UCSD-AML1 (cell line): ENCODE data around the gene ANKRD9.

ENCODE experiments used
- DNase-seq: peaks from one replicate; lab custom pipeline; 2025; ENCODE audit not compliant: unreplicated experiment; lab: John Stamatoyannopoulos, UW

Gene ANKRD9

DNA sequence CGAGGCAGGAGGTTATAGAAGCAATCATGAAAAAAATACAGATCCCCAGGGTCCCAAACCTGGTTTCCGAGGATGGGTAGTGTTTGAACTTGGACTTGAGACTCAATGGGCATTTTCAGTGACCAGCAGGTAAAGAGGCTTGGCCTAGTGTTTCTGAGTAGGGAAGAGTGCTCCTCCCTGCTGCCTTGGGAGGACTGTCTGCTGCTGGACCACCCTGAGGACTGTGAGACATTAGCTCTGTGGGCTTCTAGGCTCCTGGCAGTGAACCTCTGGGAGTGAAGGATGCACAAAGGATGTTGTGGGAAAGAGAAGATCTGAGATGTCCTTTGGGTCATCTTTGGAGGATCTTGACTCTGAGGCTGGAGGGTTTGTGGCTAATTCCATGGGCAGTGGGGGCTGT, 30.5 kb downstream of the ANKRD9 start:
- no peak for DNase-seq

DNA sequence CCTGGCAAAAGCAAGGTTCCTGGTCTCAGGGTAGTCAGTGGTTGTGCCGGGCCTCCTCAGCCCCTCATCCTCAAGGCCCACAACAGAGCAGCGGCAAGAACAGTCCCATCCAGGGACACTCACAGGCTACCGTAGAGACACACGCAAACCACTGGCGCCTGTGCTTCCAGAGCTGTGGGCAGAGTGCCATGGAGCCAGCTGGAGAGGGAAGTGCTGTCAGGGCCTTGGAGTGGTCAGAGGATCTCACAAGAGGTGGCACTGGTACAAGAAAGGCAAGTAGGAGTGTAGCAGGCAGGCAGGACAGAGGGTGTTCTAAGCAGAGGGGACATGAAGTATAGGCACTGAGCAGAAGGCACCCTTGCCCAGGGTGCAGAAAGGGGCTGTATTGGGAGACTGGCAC, 34.6 kb downstream of the ANKRD9 start:
- DNase-seq: no peak

DNA sequence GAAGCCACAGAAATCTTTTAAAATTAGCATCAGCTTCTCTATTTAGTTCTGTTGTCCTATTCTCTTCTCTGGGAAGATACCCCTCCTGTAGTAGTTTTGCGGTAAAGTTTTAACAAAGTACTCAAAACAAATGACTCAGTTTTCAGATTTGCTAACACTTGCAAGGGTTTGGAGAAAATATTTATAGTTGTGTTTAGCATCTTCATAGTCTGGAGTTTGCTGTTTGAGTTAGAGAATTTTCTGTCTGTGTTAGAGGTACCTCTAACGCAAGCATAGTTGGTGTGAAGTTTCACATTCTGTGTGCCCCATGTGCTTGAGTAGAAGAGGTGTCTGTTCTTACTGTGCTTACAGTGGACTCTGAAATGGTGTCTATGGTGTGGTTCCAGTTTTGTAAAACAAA, 36.0 kb downstream of the ANKRD9 start:
- DNase-seq: no peak

DNA sequence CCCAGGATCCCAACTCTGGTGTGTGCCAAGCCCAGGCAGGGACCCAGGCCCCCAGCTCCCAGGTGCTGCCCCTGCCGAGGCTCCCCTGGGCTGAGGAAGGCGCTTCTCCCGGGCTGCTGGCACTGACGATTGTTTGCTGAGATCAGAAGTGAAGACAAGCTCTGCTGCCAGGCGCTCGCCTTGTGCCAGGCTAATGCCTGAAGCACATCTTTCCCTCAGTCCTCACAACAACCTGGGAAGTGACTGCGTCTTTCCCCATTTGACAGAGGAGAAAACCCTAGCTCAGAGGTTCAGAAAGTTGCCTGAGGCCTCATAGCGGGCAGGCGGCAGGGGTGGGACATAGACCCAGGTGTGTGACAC, 36.8 kb downstream of the ANKRD9 start:
- DNase-seq: no peak

DNA sequence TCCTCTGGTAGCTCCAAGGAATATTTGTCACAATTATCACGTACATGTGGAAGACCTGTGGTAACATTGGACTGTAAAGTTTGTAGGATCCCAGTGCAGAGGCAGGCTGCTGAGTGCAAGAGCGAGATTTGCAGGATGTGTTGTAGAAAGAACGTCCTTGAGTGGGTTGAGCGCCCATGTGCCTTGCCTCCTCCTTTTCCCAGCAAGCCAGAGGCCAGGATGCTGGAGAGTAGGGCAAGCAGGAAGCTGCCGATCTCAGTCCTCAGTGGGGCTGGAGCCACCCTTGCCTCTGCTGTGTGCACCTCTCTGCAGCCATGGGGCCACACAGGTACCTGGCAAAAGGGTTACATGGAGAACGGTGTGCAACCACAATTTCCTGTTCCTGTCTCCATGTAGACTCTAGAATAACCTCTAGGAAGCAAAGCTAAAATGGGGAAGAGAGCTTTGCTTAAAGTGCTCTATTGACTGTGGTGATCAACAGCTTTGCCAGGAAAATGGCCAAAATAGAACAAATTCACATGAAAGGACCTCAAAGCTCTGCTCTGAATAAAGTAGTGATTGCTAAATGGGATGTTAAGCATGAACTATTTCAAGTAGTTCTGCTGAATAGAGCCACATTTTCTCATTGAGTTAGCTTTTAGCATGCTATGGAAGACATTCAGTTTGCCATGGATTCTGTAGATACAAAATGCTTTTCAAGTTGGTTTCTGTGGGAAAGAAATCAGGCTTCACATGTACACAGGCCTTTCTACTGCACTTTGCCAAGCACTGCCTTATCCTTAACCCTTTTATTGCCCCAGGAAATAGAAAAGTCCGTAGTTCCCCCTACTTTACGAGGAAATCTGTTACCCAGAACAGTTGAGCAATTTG, 37.4 kb downstream of the ANKRD9 start:
- no peak for DNase-seq

DNA sequence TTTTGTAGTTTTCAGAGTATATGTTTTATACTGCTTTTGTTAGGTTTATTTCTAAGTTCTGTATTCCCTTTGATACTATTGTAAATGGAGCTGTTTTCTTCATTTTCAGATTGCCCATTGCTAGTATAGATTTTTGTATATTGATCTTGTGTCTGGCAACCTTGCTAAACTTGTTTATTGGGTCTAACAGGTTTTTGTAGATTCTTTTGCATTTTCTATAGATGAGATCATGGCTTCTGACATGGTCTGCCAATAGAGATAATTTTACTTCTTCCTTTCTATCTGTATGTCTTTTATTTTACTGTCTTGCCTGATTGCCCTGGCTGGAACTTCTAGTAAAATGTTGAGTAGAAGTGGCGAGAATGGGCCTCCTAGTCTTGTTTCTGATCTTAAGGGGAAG, 40.3 kb downstream of the ANKRD9 start:
- no peak for DNase-seq

DNA sequence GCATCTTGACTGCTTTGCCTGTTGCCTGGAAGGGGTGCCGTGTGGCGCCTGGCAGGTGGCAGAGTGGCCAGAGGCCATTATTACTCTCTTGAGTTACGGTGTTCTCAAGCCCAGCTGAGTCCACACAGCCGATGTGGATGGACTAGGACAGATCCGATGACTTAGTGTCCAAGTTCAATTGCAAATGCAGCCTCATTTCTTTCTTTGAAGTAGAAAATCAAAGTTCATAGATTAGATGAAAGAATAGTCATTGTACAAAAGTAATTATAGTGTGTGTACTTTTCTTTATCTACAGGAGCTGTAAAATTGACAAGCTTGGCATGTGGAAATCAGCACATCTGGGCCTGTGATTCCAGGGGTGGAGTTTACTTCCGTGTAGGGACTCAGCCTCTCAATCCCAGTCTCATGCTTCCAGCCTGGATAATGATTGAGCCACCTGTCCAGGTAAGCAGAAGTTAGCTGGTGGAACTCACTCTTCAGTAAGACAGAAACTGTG, 44.7 kb downstream of the ANKRD9 start:
- no peak for DNase-seq

DNA sequence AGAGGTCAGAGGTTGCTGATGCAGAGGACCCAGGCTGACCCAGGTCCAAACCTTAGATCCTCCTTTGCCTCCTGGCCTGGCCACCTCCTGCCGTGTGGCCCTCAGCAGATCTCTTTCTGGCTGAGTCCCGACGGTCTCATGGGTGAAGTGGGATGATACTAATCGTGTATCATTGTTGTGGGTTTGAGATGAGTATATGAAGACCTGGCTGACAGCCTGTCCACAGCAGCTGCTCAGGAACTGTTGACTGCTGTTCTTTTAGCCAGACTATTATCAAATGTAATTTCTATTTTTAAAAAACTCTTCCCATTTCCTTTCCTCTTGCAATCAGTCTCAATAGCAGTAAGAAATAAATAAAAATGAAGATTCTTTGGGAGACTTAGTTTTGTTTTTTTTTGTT, 45.6 kb downstream of the ANKRD9 start:
- DNase-seq: no peak

DNA sequence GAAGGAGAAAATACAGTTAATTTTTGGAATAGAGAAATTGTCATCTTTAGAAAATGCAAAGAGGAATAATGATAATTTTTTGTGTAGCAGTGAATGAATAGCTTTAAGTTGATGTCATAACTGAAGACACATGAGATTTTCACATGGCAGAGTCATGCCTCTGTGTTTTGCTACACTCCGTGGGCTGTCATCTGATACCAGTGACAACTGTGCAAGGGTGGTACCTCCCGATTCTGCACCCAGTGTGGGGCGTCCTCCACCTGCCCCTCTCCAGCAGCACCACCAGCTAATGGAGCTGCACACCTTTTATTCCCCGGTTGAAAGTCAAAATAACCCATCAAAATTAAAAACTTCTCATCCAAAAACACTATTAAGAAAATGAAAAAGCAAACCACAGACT, 47.2 kb downstream of the ANKRD9 start:
- DNase-seq: no peak

DNA sequence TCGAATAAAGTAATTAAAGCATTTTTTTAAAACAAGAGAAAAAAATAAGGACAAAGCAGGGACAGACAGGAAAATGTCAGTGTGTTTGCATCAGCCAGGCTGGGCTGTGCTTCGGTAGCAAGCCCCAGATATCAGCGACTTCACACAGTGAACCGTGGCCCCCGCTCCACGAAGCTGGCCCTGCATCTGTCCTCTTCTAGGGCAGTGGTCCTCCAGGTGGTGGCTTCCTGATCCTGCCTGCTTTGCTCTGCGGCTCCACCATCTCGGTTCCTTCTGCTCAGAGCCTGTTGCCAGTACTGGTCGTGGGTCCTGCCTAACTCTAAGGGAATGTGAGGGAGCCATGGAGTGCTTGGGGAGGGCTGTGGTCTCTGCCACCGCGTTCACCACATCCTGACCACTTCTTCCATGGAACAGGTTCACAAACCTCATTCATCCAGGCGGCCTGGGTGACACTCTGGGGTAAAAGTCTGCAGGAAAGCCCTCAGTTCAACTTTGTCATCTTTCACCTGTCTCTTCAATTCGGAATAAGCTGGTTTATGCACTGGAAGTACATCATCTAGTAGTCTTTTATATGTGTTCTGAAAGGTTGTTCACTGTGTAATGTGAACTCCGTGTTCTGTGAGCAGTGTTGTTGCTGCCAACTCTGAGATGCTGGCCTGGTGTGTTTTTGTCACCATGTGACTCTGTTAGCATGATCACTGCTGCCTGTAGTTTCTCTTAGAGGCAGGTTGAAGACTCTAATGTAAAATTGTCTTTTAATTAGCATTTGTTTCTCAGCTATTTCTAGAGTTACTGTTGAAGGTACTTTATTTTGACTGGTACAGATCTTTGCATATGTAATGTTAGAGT, 47.9 kb downstream of the ANKRD9 start:
- DNase-seq: peak; percentile 74

DNA sequence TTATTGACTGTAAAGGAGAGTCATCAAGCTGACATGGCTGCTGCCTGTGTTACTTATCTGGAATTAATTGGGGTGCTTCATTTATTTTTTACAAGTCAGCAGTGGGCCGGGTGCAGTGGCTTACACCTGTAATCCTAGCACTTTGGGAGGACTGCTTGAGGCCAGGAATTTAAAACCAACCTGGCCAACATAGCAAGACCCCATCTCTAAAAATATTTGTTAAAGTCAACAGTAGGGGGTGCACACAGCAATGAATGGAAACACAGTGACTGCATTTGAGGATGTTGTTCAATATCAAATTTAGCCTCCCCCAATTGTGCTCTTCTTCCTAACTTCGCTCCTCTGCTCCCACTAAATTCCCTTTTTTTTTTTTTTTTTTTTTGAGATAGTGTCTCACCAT, 52.1 kb downstream of the ANKRD9 start:
- DNase-seq: no peak

DNA sequence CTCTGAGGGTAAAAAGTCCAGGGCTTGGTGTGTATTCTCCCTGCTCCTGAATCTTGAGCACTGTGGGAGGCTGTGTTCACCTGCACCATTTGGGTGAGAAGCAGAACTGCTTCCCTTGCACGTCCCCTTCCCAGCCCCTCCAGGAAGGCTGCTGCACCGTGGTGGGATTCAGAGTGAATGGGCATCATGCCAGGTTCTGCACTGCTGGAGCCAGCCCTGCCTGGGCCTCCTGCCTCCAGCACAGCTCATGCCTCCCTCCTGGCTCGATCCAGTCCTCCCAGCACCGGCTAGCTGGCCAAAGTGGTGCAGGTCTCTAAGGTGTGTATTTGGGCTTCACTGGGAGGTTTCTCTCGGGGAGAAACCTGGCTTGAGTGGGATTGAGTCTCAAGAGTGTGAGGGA, 54.9 kb downstream of the ANKRD9 start:
- DNase-seq: no peak

DNA sequence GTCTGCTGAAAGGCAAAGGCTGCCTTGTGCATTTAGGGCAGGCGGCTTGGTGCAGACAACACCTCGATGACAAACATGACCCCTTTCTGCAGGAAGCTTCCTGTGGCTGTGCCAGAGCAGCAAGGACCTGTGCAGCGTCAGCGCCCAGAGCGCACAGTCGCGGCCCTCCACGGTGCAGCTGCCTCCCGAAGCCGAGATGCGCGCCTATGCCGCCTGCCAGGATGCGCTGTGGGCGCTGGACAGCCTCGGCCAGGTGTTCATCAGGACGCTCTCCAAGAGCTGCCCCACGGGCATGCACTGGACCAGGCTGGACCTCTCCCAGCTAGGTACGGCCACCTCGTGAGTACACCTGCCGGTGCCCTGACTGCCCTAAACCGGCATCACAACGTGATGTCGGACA, 57.3 kb downstream of the ANKRD9 start:
- DNase-seq: no peak
